Measurements from ENCODE around the gene PHF24.
"Not testable (repeated sequence)": the region's sequence is repeated elsewhere in the genome, so short reads cannot be mapped to it uniquely, and the experiment has no call there.

PHF24 gene

GRCh38 chr9:34996181-34996904 lies 38.3 kb downstream of the PHF24 start:
- no peak for DNase-seq (ENCODE audit: low read depth in 3 of 3, low spot score in 1 of 3)

GRCh38 chr9:34996905-34997279 lies 38.8 kb downstream of the PHF24 start:
- no peak for DNase-seq (ENCODE audit: low read depth in 3 of 3, low spot score in 1 of 3)

DNA sequence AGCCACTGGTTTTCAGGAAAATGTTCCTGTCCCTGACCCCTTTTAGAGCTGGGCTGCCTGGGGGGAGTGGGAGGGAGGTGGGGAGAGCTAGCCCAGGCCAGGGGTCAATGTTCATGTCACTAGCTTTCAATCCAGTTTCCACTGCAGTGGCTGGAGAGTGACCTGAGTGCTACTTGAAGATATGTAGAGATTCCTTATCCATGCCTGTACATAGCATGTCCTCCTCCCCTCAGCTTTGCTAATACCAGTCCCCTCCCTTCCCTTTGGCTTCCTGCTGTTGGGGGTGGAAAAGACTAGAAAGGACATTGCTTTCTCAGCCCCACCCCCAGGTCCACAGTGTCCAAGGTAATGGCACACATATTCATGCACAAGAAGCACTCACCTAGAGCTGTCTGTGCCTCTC lies 39.3 kb downstream of the PHF24 start:
- DNase-seq (ENCODE audit: low read depth in 3 of 3, low spot score in 1 of 3): no peak

DNA sequence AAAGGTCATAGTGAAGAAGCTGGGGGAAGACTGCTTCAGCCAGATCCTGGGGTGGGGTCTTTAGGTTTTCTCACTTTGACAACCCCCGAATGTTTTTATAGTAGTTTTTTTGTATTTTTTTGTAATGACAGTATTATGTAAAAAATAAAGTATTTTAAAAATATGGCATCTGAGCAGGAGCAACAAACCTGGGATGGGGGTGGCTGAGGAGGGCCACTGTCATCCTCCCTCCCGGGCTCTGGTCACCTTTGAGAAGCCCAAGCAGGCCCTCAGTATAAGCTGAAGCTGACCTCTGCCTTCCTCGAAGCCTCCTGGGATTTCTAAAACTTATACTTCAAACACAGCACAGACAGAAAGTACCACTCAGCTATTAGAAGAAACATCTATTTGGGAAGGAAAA lies 40.2 kb downstream of the PHF24 start:
- no peak for DNase-seq (ENCODE audit: low read depth in 3 of 3, low spot score in 1 of 3)

DNA sequence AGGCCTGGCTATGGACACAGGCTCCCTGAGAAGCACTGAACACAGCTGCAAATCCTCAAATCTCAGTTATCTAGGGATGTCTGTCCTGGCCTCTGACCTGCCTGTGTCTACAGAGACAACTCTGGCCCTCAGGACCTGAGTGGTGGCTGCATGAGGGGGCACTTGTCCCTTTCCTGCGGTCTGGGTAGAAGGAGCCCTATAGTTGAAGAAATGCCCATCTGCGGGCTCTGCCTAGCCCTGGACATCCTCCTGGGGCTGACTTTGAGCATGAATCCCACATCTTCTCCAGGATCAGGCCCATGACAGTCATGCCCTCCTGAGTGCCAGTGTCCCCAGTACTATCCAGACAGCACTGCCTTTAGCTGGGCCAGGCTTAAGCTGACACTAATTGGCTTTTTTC lies 41.5 kb downstream of the PHF24 start:
- no peak for DNase-seq (ENCODE audit: low read depth in 3 of 3, low spot score in 1 of 3)

GRCh38 chr9:35000535-35001284 lies 42.6 kb downstream of the PHF24 start:
- DNase-seq (ENCODE audit: low read depth in 3 of 3, low spot score in 1 of 3): no peak

DNA sequence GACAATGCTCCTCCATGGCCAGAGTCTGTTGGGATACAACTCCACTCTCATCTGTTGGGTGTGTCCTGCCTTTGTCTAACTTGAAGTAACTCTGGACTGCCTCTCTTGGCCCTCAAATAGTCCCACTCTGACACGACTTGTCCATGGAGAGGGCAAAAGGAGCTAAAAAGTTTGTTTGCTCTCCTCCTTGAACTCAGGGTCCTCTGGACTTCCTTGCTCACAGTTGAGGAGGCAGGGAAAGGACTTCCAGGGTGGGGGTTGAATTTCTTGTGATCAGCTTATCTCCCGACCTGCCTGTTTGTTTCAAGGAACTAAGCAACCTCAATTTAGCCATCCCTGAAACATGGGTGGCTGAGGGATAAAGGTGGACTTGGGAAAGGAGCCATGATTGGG lies 43.2 kb downstream of the PHF24 start:
- DNase-seq (ENCODE audit: low read depth in 3 of 3, low spot score in 1 of 3): no peak

- DNase-seq (ENCODE audit: low read depth in 3 of 3, low spot score in 1 of 3): no peak
Measured at GRCh38 chr9:35001803-35002502, 43.9 kb downstream of the PHF24 start.

DNA sequence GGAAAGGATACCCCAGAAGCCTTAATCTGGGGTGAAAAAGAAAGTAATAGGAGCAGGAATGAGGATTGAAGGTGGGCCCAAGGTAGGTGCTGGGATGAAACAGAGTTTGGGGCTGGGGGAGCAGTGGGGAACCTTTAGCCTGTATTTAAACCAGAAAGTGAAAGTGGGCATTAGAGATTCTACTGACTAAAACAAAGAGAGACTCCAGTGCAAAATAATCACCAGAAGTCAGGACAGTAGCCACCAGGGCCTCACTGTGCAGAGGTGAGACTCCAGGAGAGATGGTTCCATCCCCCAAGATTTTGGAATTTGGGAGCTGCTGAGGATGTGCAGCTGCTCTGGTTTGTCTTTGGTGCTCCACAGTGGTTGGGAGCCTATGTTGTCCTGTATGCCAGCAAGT lies 44.5 kb downstream of the PHF24 start:
- no peak for DNase-seq (ENCODE audit: low read depth in 3 of 3, low spot score in 1 of 3)

DNA sequence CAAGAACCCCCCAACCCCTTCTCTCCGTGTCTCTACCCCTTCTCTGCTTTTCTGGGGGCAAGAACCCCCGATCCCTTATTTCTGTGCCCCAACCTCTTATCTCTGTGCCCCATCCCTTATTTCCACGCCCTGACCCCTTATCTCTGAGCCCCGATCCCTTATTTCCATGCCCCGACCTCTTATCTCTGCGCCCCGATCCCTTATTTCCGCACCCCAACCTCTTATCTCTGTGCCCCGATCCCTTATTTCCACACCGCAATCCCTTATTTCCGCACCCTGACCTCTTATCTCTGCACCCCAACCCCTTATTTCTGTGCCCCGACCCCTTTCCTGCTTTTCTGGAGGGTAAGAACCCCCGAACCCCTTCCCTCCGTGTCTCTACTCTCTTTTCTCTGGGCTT lies 46.2 kb downstream of the PHF24 start:
- not testable (repeated sequence) for DNase-seq (ENCODE audit: low read depth in 3 of 3, low spot score in 1 of 3)

DNA sequence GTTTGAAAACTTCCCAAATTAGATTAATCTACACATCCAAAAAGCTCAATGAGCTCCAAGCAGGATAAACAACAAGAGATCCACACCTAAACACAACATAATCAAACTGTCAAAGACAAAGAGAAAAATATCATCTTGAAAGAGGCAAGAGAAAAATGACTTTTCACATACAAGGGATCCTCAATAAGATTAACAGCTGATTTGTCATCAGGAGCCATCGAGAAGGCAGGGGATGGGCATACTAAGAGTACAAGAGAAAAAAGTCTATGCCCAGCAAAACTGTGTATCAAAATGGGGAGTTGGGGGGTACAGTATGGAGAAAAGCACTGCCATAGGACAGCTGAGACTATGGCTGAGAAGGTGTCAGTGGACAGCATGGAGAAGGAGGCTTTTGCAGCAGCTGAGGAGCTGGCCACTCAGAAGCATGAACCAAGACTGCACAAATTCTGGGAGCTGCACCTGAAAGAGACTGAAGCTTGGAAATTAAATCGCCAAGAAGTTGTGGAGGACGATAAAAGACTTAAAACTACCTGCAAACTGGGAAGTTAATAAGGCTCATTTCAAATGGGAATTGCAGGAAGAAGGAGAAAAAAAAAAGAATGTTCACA lies 52.4 kb downstream of the PHF24 start:
- no peak for DNase-seq (ENCODE audit: low read depth in 3 of 3, low spot score in 1 of 3)

GRCh38 chr9:35014517-35014916 lies 56.4 kb downstream of the PHF24 start:
- no peak for DNase-seq (ENCODE audit: low read depth in 3 of 3, low spot score in 1 of 3)

DNA sequence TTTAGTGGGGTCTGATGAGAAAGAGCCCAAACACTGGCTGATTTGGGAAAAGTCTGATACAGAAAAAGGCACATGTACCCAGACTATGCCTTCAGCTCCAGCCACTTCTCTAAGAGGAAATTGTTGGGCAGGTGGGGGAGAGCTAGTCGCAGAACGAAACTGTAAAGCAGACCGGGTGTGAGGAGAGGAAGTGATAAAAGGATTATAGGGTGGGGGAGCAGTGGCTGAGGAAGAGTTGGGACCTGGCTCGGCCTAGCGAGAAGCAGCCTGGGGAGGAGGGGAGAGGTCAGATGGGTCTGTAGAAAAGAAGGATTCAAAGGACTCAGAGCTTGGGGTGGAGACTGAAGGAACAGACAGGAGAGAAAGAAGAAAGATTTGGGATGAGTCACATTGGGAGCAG lies 65.4 kb downstream of the PHF24 start:
- not testable (repeated sequence) for DNase-seq (ENCODE audit: low read depth in 3 of 3, low spot score in 1 of 3)

DNA sequence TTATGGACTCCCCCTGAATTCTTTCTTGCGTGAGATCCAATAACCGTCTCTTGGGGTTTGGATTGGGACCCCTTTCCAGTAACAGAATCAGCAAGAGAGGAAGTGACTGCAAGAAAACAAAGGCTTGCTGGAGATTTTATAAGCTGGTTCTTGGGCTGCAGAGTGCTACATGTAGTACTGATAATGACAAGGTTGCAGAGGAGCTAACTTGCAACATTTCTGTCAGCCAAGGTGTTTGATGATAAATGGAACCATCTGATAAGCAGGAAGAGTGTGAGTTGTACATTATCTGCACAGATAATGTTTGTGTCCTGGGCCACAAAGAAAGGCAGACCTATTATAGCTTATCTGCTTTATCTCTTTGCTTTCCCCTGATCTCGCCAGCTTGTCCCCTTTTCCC lies 68.6 kb downstream of the PHF24 start:
- DNase-seq (ENCODE audit: low read depth in 3 of 3, low spot score in 1 of 3): no peak

DNA sequence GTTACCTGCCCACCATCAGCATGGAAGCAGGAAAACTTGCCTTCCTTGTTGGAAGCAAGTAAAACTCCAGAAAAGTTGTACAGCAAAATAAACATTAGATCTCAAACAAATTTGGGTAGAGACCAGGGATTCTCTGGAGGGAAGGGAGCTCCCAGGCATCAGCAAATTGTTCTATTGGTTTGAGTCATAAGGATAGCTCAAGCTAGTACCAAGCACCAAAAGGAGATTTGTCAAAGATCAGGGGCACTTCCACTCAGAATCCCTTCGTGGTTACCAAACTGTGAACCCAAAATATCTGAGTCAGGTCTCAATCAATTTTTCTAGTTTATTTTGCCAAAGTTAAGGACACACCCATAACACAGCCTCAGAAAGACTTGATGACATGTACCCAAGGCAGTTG lies 69.3 kb downstream of the PHF24 start:
- DNase-seq (ENCODE audit: low read depth in 3 of 3, low spot score in 1 of 3): no peak

DNA sequence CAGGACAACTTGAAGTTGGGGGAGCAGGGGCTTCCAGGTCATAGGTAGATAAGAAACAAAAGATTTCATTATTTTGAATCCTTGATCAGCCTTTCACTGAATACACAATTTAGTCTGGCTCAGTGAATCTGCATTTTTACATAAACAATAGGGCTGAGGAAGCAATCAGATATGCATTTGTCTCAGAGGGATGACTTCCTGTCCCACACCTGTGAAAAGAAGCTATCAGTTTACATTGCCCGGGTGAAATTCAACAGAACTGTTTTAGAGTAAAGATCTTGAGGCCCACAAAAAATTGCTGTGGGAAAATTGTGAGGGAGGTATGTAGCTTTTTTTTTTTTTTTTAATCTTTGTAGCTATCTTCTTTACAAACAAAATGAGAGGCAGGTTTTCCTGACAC lies 69.8 kb downstream of the PHF24 start:
- no peak for DNase-seq (ENCODE audit: low read depth in 3 of 3, low spot score in 1 of 3)

GRCh38 chr9:35028341-35028740 lies 70.3 kb downstream of the PHF24 start:
- no peak for DNase-seq (ENCODE audit: low read depth in 3 of 3, low spot score in 1 of 3)

DNA sequence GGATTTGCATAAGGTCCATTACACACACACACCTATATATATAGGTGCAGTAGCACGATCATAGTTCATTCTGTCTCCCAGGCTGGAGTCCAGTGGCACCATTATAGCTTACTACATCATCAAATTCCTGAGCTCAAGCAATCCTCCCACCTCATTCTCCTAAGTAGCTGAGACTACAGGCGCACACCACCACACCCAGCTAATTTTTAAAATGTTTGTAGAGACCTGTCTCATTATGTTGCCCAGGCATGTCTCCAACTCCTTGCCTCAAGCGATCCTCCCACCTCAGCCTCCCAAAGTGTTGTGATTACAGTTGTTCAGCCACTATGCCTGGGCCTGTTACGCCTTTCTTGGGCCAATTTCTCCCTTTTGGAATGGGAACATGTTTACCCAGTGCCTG lies 71.2 kb downstream of the PHF24 start:
- DNase-seq (ENCODE audit: low read depth in 3 of 3, low spot score in 1 of 3): no peak

DNA sequence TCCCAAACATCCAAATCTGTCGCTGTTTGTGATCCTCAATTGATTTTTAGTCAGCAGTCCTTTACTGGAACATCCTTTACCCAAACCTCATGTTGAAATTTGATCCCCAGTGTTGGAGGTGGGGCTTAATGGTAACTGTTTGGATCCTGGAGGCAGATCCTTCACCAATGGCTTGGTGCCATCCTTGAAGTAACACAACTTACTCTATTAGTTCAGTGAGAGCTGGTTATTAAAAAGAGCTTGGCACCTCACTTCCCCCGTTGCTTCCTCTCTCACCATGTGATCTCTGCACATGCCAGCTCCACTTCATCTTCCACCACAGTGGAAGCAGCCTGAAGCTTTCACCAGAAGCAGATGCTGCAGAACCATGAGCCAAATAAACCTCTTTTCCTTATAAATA lies 71.8 kb downstream of the PHF24 start:
- DNase-seq (ENCODE audit: low read depth in 3 of 3, low spot score in 1 of 3): no peak
